ENCODE results near the gene ADAM33. TPM values are rescaled to one million over a fixed set of nuclear protein-coding genes. Genes with fewer than 3 reads are reported as not detected.

The ADAM33 gene
- total RNA-seq, 1 experiment from 2014 or later, result not detected

- no peak overlapping the region for H3K4me3 Mint-ChIP-seq (ENCODE audit: unreplicated experiment)
- no peaks in the 10 kb centered on the region for H3K27me3 Mint-ChIP-seq (ENCODE audit: insufficient read depth, unreplicated experiment)
- peaks cover 6% of the 10 kb centered on the region for H3K36me3 Mint-ChIP-seq (ENCODE audit: insufficient read depth, unreplicated experiment)
- POLR2A ChIA-PET, result interaction anchor here (0.7 to 2.6 kb wide), 4 partner anchors 13 to 59 kb away, joined by 3 to 11 read pairs (median 4); partner anchors contain the start of gene ADISSP
- no peak for DNase-seq (ENCODE audit: unreplicated experiment)
- no peaks in the 10 kb centered on the region for H3K9me3 Mint-ChIP-seq (ENCODE audit: unreplicated experiment)
- no peak for TF ChIP-seq CTCF (IDR thresholded peaks at IDR 0.05; ENCODE audit: unreplicated experiment)
- intact Hi-C loops (cut with micrococcal nuclease), result loop anchor here (2.0 kb wide), 1 partner anchor 147 kb away; no protein-coding TSS in a partner anchor
- no peak overlapping the region for H3K27ac Mint-ChIP-seq (ENCODE audit: low read depth, unreplicated experiment)
- CTCF ChIA-PET, result interaction anchor here (0.5 to 6.3 kb wide), 30 partner anchors 8 to 195 kb away, joined by 3 to 154 read pairs (median 5); partner anchors contain the start of gene HSPA12B
- BruUV-seq (replicated peaks), result no TSS peak
- H3K4me1 Mint-ChIP-seq (ENCODE audit: insufficient read depth, unreplicated experiment), result no peaks in the 10 kb centered on the region
These were observed 28.2 kb upstream of the ADAM33 start for GRCh38 chr20:3710011-3710466.

GRCh38 chr20:3707508-3707899 is 25.7 kb upstream of the ADAM33 start:
- Mint-ChIP-seq H3K4me3 (ENCODE audit: unreplicated experiment) (no peak overlapping the region), H3K36me3 (ENCODE audit: insufficient read depth, unreplicated experiment) (peaks cover 6% of the 10 kb centered on the region), H3K4me1 (ENCODE audit: insufficient read depth, unreplicated experiment) (no peaks in the 10 kb centered on the region), H3K27me3 (ENCODE audit: insufficient read depth, unreplicated experiment) (no peaks in the 10 kb centered on the region), H3K9me3 (ENCODE audit: unreplicated experiment) (no peaks in the 10 kb centered on the region), H3K27ac (ENCODE audit: low read depth, unreplicated experiment) (no peak overlapping the region)
- ChIA-PET CTCF (interaction anchor here (0.6 to 6.3 kb wide), 7 partner anchors 10 to 195 kb away, joined by 3 to 154 read pairs (median 4); no protein-coding TSS in a partner anchor), POLR2A (interaction anchor here (1.1 to 1.7 kb wide), 3 partner anchors 22 to 41 kb away, joined by 3 to 5 read pairs (median 3); no protein-coding TSS in a partner anchor)
- no TSS peak for BruUV-seq (replicated peaks)
- intact Hi-C loops (cut with micrococcal nuclease), result no loop called here
- DNase-seq (ENCODE audit: unreplicated experiment), result no peak
- TF ChIP-seq CTCF (IDR thresholded peaks at IDR 0.05; ENCODE audit: unreplicated experiment), result no peak

- intact Hi-C loops (cut with micrococcal nuclease), result no loop called here
- CTCF ChIA-PET, result interaction anchor here (1.1 to 6.3 kb wide), 4 partner anchors 10 to 144 kb away, joined by 4 to 154 read pairs (median 8); no protein-coding TSS in a partner anchor
- Mint-ChIP-seq H3K4me1 (ENCODE audit: insufficient read depth, unreplicated experiment) (no peaks in the 10 kb centered on the region), H3K4me3 (ENCODE audit: unreplicated experiment) (no peak overlapping the region), H3K27ac (ENCODE audit: low read depth, unreplicated experiment) (no peak overlapping the region), H3K36me3 (ENCODE audit: insufficient read depth, unreplicated experiment) (peaks cover 3% of the 10 kb centered on the region), H3K9me3 (ENCODE audit: unreplicated experiment) (no peaks in the 10 kb centered on the region), H3K27me3 (ENCODE audit: insufficient read depth, unreplicated experiment) (no peaks in the 10 kb centered on the region)
- no TSS peak for BruUV-seq (replicated peaks)
- DNase-seq (ENCODE audit: unreplicated experiment), result peak; percentile 18
- no peak for TF ChIP-seq CTCF (IDR thresholded peaks at IDR 0.05; ENCODE audit: unreplicated experiment)
- POLR2A ChIA-PET, result interaction anchor here (1.1 to 1.7 kb wide), 2 partner anchors 22 to 41 kb away, joined by 3 to 5 read pairs; no protein-coding TSS in a partner anchor
These were observed 25.1 kb upstream of the ADAM33 start for GRCh38 chr20:3706774-3707507.

- no peaks in the 10 kb centered on the region for H3K27me3 Mint-ChIP-seq (ENCODE audit: insufficient read depth, unreplicated experiment)
- intact Hi-C loops (cut with micrococcal nuclease), result no loop called here
- no peak overlapping the region for H3K27ac Mint-ChIP-seq (ENCODE audit: low read depth, unreplicated experiment)
- H3K4me1 Mint-ChIP-seq (ENCODE audit: insufficient read depth, unreplicated experiment), result no peaks in the 10 kb centered on the region
- POLR2A ChIA-PET, result interaction anchor here (0.7 to 1.7 kb wide), 2 partner anchors 21 kb away, joined by 4 to 5 read pairs; no protein-coding TSS in a partner anchor
- TF ChIP-seq CTCF (IDR thresholded peaks at IDR 0.05; ENCODE audit: unreplicated experiment), result no peak
- no TSS peak for BruUV-seq (replicated peaks)
- H3K4me3 Mint-ChIP-seq (ENCODE audit: unreplicated experiment), result no peak overlapping the region
- H3K36me3 Mint-ChIP-seq (ENCODE audit: insufficient read depth, unreplicated experiment), result no peaks in the 10 kb centered on the region
- no peaks in the 10 kb centered on the region for H3K9me3 Mint-ChIP-seq (ENCODE audit: unreplicated experiment)
- DNase-seq (ENCODE audit: unreplicated experiment), result no peak
- CTCF ChIA-PET, result interaction anchor here (1.5 to 6.3 kb wide), 3 partner anchors 9 to 47 kb away, joined by 4 to 154 read pairs (median 11); no protein-coding TSS in a partner anchor
These were observed 24.3 kb upstream of the ADAM33 start for GRCh38 chr20:3705970-3706739.

All from MCF 10A (cell line).